HG03442 (cell line): ENCODE results near the gene NR5A1.

Source experiments
- ATAC-seq: cut with Tn5 transposase; IDR thresholded peaks from one replicate; pipeline ENCODE4 v1.9.1; 2021; ENCODE audit warnings: mild to moderate bottlenecking, moderate library complexity; ENCODE audit not compliant: unreplicated experiment

The NR5A1 gene

GRCh38 chr9:124468061-124468740 lies 39.0 kb downstream of the NR5A1 start:
- no peak for ATAC-seq

- no peak for ATAC-seq
Measured at GRCh38 chr9:124467410-124468060, 39.7 kb downstream of the NR5A1 start.

GRCh38 chr9:124465736-124466135 lies 41.5 kb downstream of the NR5A1 start:
- ATAC-seq: no peak

- ATAC-seq: no peak
Measured at GRCh38 chr9:124462739-124463138, 44.5 kb downstream of the NR5A1 start.

GRCh38 chr9:124458441-124458840 lies 48.8 kb downstream of the NR5A1 start:
- ATAC-seq: no peak

- ATAC-seq: no peak
Measured at GRCh38 chr9:124457887-124458431, 49.2 kb downstream of the NR5A1 start.

- no peak for ATAC-seq
Measured at GRCh38 chr9:124457079-124457886, 49.9 kb downstream of the NR5A1 start.

GRCh38 chr9:124456341-124457078 lies 50.7 kb downstream of the NR5A1 start:
- no peak for ATAC-seq

- no peak for ATAC-seq
Measured at GRCh38 chr9:124455820-124456219, 51.4 kb downstream of the NR5A1 start.

- ATAC-seq: no peak
Measured at GRCh38 chr9:124454791-124455443, 52.3 kb downstream of the NR5A1 start.

GRCh38 chr9:124454296-124454695 lies 52.9 kb downstream of the NR5A1 start:
- ATAC-seq: no peak

GRCh38 chr9:124453586-124454191 lies 53.5 kb downstream of the NR5A1 start:
- no peak for ATAC-seq

GRCh38 chr9:124452841-124453585 lies 54.2 kb downstream of the NR5A1 start:
- ATAC-seq: no peak

GRCh38 chr9:124452326-124452725 lies 54.9 kb downstream of the NR5A1 start:
- ATAC-seq: no peak

- ATAC-seq: no peak
Measured at GRCh38 chr9:124450931-124451661, 56.1 kb downstream of the NR5A1 start.

GRCh38 chr9:124450241-124450924 lies 56.8 kb downstream of the NR5A1 start, which contains the start of gene ADGRD2:
ADGRD2 (plus strand) TSS chr9:124450451; CDS start chr9:124451667, 1,216 bp downstream.
- ATAC-seq: no peak

- ATAC-seq: no peak
Measured at GRCh38 chr9:124449381-124450151, 57.6 kb downstream of the NR5A1 start.
